ENCODE results near the gene NEU2. TPM values are rescaled to one million over a fixed set of nuclear protein-coding genes. Genes with fewer than 3 reads are reported as not detected.
A peak's percentile ranks its signal among the peaks of the same experiment; 100 is the strongest.

Gene NEU2
- total and polyA plus RNA-seq, 2 of the 13 experiments (the other 11 are each of a cell fraction or from before 2014, with no cell fraction given) = not detected

GRCh38 chr2:233063269-233063975 lies 30.9 kb downstream of the NEU2 start (continued):
- TF ChIP-seq ZNF784 (CRISPR knock-in tag; IDR thresholded peaks at IDR 0.05; ENCODE audit: borderline replicate concordance) (no peak; the same call in 1 of the 2 replicates), MLX (CRISPR knock-in tag; IDR thresholded peaks at IDR 0.05) (peak; percentile 99), ZNF430 (CRISPR knock-in tag; IDR thresholded peaks at IDR 0.05) (peak; percentile 38; the same call in 1 of the 2 replicates), KDM5A (IDR thresholded peaks at IDR 0.05; ENCODE audit: borderline replicate concordance, low read length) (no peak), ZNF558 (CRISPR knock-in tag; IDR thresholded peaks at IDR 0.05; ENCODE audit: borderline replicate concordance) (peak; percentile 67; the same call in 1 of the 2 replicates), ZSCAN21 (CRISPR knock-in tag; IDR thresholded peaks at IDR 0.05; ENCODE audit: borderline replicate concordance) (peak; percentile 81), NFKBIZ (CRISPR knock-in tag; IDR thresholded peaks at IDR 0.05) (peak; percentile 91), ZNF414 (CRISPR knock-in tag; IDR thresholded peaks at IDR 0.05) (no peak; the same call in 1 of the 2 replicates), SRY (CRISPR knock-in tag; IDR thresholded peaks at IDR 0.05) (no peak), MLXIP (CRISPR knock-in tag; IDR thresholded peaks at IDR 0.05; ENCODE audit: borderline replicate concordance) (peak; percentile 67; the same call in 1 of the 2 replicates), DMAP1 (CRISPR knock-in tag; IDR thresholded peaks at IDR 0.05) (peak; percentile 53; the same call in 1 of the 2 replicates), ZNF543 (CRISPR knock-in tag; IDR thresholded peaks at IDR 0.05) (no peak), MBD4 (IDR thresholded peaks at IDR 0.05; ENCODE audit: borderline replicate concordance, low read length) (no peak), FOXA3 (CRISPR knock-in tag; IDR thresholded peaks at IDR 0.05) (peak; percentile 91), ZGPAT (CRISPR knock-in tag; IDR thresholded peaks at IDR 0.05) (peak; percentile 95), HDAC6 (IDR thresholded peaks at IDR 0.05; ENCODE audit: low read depth, low read length) (no peak), ZNF639 (CRISPR knock-in tag; conservative IDR thresholded peaks at IDR 0.05) (peak; percentile 60; the same call in 1 of the 2 replicates), RFXANK (CRISPR knock-in tag; IDR thresholded peaks at IDR 0.05) (no peak), TAF15 (IDR thresholded peaks at IDR 0.05; ENCODE audit: low read depth, low read length, poor library complexity, severe bottlenecking) (peak; percentile 53), MED1 (CRISPR knock-in tag; IDR thresholded peaks at IDR 0.05) (peak; percentile 96), SOX13 (IDR thresholded peaks at IDR 0.05) (peak; percentile 17; the same call in 1 of the 2 replicates), SOX13 (CRISPR knock-in tag; conservative IDR thresholded peaks at IDR 0.05 in 1 of 2, IDR thresholded peaks at IDR 0.05 in 1 of 2) (peak in 1 of 2 experiments; percentile 87; a peak in 2 of 4 replicates)

All from HepG2 (cell line).